ENCODE data around the gene CFAP97D1. TPM values are rescaled to one million over a fixed set of nuclear protein-coding genes. Genes with fewer than 3 reads are reported as not detected.

Gene CFAP97D1
- total and polyA plus RNA-seq, 10 of the 15 experiments (the other 5 are each of a cell fraction or from before 2014, with no cell fraction given): 0.13 TPM; not detected in 9

GRCh38 chr17:43784628-43785101, 4.4 kb downstream of the CFAP97D1 start:
- no peaks in the 10 kb centered on the region for H4K20me1 ChIP-seq (ENCODE audit: control insufficient read depth, insufficient read depth)
- H3K4me2 ChIP-seq (ENCODE audit: control insufficient read depth, insufficient read depth): no peak overlapping the region
- in situ Hi-C loops (cut with MboI): no loop called here
- intact Hi-C loops (cut with micrococcal nuclease; ENCODE audit: unreplicated experiment): no loop called here
- H2AFZ ChIP-seq (ENCODE audit: control insufficient read depth, low read depth, low read length): no peak overlapping the region
- 20% methylated on average over 5 of the region's 5 CpGs for WGBS (ENCODE audit: insufficient coverage, insufficient replicate concordance, low lambda C conversion rate, missing lambda C conversion rate)
- RAD21 ChIA-PET (ENCODE audit: unreplicated experiment): no interaction called here
- H3K27ac ChIP-seq (ENCODE audit: control insufficient read depth, insufficient read depth): no peak overlapping the region
- POLR2A ChIA-PET: no interaction called here
- H3K9me3 ChIP-seq (replicated peaks; ENCODE audit: control insufficient read depth, insufficient read depth, low read length): no peaks in the 10 kb centered on the region
- SMC1A ChIA-PET (ENCODE audit: uncharacterized antibody, unreplicated experiment): interaction anchor here (0.7 kb wide), 1 partner anchor 111 kb away, joined by 3 read pairs; no protein-coding TSS in a partner anchor
- DNase-seq (ENCODE audit: low read depth, low spot score): no peak
- H3K79me2 ChIP-seq (ENCODE audit: control insufficient read depth, insufficient read depth, low read length): no peaks in the 10 kb centered on the region
- no peak for ATAC-seq
- TF ChIP-seq JUND (IDR thresholded peaks at IDR 0.05; ENCODE audit: low read depth, low read length) (no peak), ZBED1 (IDR thresholded peaks at IDR 0.05; ENCODE audit: borderline replicate concordance) (no peak), SUZ12 (IDR thresholded peaks at IDR 0.05; ENCODE audit: unreplicated experiment) (no peak), ETV6 (conservative IDR thresholded peaks at IDR 0.05 in 1 of 2, IDR thresholded peaks at IDR 0.05 in 1 of 2; ENCODE audit: borderline replicate concordance in 1 of 2, low read depth in 1 of 2) (no peak), ZZZ3 (IDR thresholded peaks at IDR 0.05; ENCODE audit: control insufficient read depth, insufficient read length, low read depth) (no peak), GATAD2B (conservative IDR thresholded peaks at IDR 0.05; ENCODE audit: low read depth) (no peak), FOXM1 (IDR thresholded peaks at IDR 0.05; ENCODE audit: low read depth, low read length) (no peak), E2F8 (IDR thresholded peaks at IDR 0.05; ENCODE audit: low read depth, partially characterized antibody) (no peak), DPF2 (IDR thresholded peaks at IDR 0.05) (no peak), FOXK2 (IDR thresholded peaks at IDR 0.05) (no peak)
- peaks cover 2 to 8% of the 10 kb centered on the region in 2 experiments; a peak in 2 of 4 replicates for H3K27me3 ChIP-seq (replicated peaks in 1 of 2; ENCODE audit: control insufficient read depth in 2 of 2, insufficient read depth in 2 of 2, low read length in 1 of 2)
- H3K36me3 ChIP-seq (ENCODE audit: control insufficient read depth in 2 of 2, insufficient read depth in 2 of 2, low read length in 1 of 2): no peaks in the 10 kb centered on the region
- FAIRE-seq: no peak
- no peaks in the 10 kb centered on the region for H3K4me1 ChIP-seq (ENCODE audit: control insufficient read depth, insufficient read depth, low read length)
- H3K4me3 ChIP-seq: no peak overlapping the region
- BruUV-seq (replicated peaks): no TSS peak
- H3K9ac ChIP-seq (ENCODE audit: control insufficient read depth, insufficient read depth, low read length): no peak overlapping the region
- CTCF ChIA-PET: interaction anchor here (1.6 kb wide), 1 partner anchor 18 kb away, joined by 7 read pairs; no protein-coding TSS in a partner anchor

All from GM12878 (cell line).